ENCODE measurements around the gene COL4A1.

Gene COL4A1

GRCh38 chr13:110161112-110161882, 145.7 kb downstream of the COL4A1 start:
- no peak for DNase-seq (ENCODE audit: low read depth)

GRCh38 chr13:110158226-110158625, 148.7 kb downstream of the COL4A1 start:
- DNase-seq (ENCODE audit: low read depth) = no peak

- no peak for DNase-seq (ENCODE audit: low read depth)
Observed at GRCh38 chr13:110157718-110158117, 149.2 kb downstream of the COL4A1 start.

- DNase-seq (ENCODE audit: low read depth) = no peak
Observed at GRCh38 chr13:110156301-110157049, 150.5 kb downstream of the COL4A1 start.

GRCh38 chr13:110155072-110155471, 151.9 kb downstream of the COL4A1 start:
- no peak for DNase-seq (ENCODE audit: low read depth)

- no peak for DNase-seq (ENCODE audit: low read depth)
Observed at GRCh38 chr13:110154410-110154933, 152.5 kb downstream of the COL4A1 start.

- no peak for DNase-seq (ENCODE audit: low read depth)
Observed at GRCh38 chr13:110152351-110152750, 154.6 kb downstream of the COL4A1 start.

- DNase-seq (ENCODE audit: low read depth) = no peak
Observed at GRCh38 chr13:110151462-110151861, 155.5 kb downstream of the COL4A1 start.

- no peak for DNase-seq (ENCODE audit: low read depth)
Observed at GRCh38 chr13:110150384-110151101, 156.4 kb downstream of the COL4A1 start.

GRCh38 chr13:110149036-110149435, 157.9 kb downstream of the COL4A1 start:
- DNase-seq (ENCODE audit: low read depth) = no peak

GRCh38 chr13:110140099-110140498, 166.9 kb downstream of the COL4A1 start:
- DNase-seq (ENCODE audit: low read depth) = no peak

GRCh38 chr13:110138700-110139036, 168.3 kb downstream of the COL4A1 start:
- no peak for DNase-seq (ENCODE audit: low read depth)

- DNase-seq (ENCODE audit: low read depth) = no peak
Observed at GRCh38 chr13:110138010-110138699, 168.8 kb downstream of the COL4A1 start.

GRCh38 chr13:110137680-110138009, 169.3 kb downstream of the COL4A1 start:
- DNase-seq (ENCODE audit: low read depth) = no peak

- no peak for DNase-seq (ENCODE audit: low read depth)
Observed at GRCh38 chr13:110136660-110137585, 170.0 kb downstream of the COL4A1 start.

- no peak for DNase-seq (ENCODE audit: low read depth)
Observed at GRCh38 chr13:110135977-110136597, 170.9 kb downstream of the COL4A1 start.

GRCh38 chr13:110134801-110135200, 172.2 kb downstream of the COL4A1 start:
- no peak for DNase-seq (ENCODE audit: low read depth)

- no peak for DNase-seq (ENCODE audit: low read depth)
Observed at GRCh38 chr13:110133425-110134235, 173.3 kb downstream of the COL4A1 start.

GRCh38 chr13:110132225-110132982, 174.6 kb downstream of the COL4A1 start:
- no peak for DNase-seq (ENCODE audit: low read depth)
